HG03175 (cell line): Measurements from ENCODE around the gene ZNF423.
"Not testable (repeated sequence)": the region's sequence is repeated elsewhere in the genome, so short reads cannot be mapped to it uniquely, and the experiment has no call there.

Source experiments
- ATAC-seq: cut with Tn5 transposase; IDR thresholded peaks from one replicate; pipeline ENCODE4 v1.9.1; 2021; ENCODE audit warnings: mild to moderate bottlenecking, moderate library complexity; ENCODE audit not compliant: unreplicated experiment

Gene ZNF423

GRCh38 chr16:49523435-49524159, 332.3 kb downstream of the ZNF423 start:
- ATAC-seq = no peak

DNA sequence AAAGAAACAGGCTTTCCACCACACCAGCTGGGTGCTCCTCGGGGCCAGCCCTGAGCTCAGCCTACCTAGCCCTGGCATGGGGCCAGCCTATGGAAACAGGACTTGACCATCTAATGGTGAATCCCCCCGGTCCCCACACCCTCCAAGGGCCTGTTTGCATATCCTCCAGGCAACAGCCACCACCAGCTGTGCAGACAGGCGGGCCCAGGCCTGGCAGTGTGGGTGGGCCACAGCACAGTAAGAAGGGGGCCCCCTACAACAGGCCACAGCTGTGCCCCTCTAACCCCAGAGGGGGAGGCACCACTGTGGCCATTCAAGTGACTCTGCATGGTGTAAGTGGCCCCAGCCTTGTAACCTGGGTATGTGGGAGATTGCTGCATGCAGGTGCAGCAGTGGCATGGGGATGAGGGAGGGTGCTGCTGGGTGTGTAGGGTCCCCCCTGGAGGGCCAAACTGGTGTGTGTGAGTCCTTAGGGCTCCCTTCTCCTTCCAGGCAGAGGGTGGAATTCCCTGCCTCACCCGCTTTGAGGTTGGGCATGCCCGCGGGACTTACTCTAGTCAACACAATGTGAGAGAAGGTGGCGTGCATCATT, 334.1 kb downstream of the ZNF423 start:
- no peak for ATAC-seq

GRCh38 chr16:49520492-49521038, 335.3 kb downstream of the ZNF423 start:
- ATAC-seq = no peak

DNA sequence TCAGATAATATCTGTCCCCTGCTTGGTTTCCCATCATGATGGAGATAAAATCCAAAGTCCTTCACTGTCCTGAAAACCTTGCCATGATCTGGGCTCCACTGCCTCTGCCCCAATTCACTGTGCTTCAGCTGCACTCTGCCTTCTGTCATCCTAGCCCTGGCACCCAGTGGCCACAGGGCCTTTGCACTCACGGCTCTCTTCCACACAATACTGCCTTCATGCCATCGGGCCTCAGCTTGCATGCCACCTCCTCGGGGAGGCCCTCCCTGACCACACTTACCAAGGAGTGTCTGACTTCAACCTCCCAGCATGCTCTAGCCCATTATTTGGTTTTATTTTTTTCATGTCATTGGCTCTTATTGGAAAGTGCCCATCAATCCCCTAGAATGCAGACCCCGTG, 336.2 kb downstream of the ZNF423 start:
- ATAC-seq = no peak

DNA sequence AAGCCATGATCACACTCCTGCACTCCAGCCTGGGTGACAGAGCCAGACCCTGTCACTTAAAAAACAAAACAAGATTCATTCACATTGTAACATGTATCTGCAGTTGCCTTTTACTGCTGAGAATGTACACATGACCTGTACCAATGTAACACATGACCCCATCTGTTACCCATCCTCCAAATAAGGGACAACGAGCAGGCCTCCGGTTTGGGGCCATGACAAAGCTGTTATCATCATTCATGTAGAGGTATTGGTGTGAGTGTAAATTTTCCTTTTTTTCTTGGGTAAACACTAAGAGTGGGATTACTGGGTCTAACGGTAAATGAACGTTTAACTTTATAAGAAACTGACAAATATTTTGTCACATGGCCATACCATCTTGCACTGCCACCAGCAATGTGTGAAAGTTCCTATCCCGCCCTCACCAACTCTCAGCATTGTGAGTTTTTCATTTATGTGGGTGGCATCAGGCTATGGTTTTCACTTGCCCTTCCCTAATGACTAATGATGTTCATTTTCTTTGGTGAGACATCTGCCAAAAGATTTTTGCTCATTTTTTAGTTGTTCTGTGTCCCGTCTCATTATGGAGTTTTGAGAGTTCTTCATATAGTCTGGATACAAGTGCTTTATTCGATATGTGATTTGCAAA, 336.8 kb downstream of the ZNF423 start:
- no peak for ATAC-seq

DNA sequence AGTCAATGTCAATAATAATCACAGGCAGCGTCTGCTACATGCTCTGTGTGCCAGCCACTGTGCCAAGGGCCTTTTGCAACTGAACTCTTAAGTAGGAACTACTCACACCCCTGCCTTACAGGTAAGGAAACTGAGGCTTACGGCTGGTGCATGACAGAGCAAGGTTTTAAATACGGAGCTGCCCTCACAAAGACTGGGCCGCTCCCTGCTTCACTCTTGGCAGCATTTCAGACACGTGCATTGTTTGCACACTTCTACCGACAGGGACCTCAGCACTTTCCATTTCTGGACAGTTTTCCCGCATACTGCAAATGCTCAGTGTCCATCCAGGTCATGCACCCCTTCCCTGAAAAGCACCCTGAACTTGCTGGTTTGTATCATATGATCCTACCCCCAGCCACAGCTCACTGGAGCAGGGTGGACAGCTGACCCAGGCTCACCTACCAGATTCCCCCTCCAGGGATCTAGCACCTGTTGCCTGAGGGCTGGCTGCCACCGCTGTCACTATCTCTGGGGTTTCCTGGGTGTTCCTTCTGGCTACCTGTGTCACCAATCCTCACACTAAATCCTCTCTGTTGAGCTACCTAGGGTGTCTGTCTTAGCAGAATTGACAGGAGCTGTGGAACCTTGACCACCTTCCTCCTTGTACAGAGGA, 339.4 kb downstream of the ZNF423 start:
- ATAC-seq = no peak

DNA sequence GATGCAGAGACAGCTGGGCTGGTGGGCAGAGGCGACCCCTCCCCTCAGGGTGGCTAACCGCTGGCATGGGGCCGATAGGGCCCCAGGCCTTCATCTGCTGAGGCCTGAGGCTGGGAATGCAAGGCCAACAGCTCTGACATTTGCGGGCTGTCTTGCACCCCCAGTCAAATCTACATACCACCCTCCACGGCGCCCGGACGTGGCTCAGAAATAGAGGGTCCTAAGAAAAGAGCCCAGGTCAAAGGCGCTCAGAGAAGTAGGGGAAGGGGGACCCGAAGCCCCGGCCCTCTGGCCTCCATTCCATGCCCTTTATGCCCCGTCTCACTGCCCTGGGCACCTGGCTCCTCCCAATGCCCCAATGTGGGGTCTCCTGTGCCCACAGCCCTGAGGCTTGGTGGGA, 340.1 kb downstream of the ZNF423 start:
- ATAC-seq = no peak

DNA sequence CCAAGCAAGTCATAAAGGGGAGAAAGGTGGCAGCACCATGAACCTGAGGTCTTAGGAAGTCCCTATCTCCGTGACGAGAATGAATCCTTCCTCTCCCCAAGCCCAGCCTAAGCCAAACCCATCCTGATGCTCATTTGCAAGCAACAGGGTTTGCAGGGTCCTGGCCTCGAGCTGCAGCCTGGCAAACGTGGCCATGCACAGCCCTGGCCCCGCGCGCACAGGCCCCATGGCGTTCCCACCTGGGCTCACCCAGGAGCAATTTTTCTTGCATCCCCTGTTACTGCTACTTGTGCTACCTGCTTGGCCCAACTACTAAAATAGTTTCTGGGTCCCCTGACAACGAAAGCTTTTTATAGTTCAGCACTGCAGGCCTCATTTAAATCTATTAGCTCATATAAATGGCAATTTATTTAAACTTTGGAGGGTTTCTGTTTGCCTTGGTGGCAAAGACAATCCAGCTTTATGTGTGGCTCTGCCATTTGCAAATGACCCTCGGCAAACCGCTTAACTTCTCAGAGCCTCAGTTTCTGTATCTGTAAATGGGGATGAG, 340.8 kb downstream of the ZNF423 start:
- ATAC-seq = no peak

- ATAC-seq = no peak
These were observed 341.6 kb downstream of the ZNF423 start for GRCh38 chr16:49514073-49514980.

DNA sequence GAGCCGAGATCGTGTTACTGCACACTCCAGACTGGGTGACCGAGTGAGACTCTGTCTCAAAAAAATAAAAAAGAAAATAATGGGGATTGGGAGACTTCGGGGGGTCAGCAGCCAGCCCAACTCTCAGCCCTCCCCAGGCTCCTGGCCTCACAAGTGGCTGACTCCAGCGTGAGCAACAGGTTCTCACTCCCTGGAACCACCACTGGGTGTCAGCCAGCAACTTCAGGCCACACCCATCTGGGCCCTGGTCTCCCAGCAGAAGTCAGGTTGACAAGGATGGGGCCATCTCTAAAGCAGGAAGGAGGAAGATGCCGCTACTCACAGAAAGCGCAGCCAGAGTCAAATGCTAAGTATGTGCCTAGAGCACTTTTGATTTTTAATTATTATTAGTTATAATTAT, 342.9 kb downstream of the ZNF423 start:
- ATAC-seq = no peak

- no peak for ATAC-seq
These were observed 345.1 kb downstream of the ZNF423 start for GRCh38 chr16:49510654-49511305.

DNA sequence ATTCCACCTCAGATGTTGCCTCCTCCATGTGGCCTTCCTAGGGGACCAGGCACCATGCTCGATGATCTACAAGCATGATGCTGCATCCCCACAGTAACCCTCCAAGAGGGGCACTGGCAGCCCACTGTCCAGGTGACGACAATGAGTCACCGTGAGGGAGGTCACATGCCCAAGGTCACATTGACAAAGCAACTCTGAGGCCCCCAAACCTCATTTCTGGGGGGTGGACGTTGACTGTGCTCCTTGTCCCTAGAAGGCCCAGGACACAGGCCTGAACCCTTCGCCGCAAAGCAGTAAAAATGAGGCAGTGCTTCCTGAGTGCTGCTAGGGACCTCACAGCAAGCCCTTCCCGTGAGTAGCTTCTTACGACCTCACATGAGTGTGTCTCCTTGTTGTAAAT, 345.8 kb downstream of the ZNF423 start:
- ATAC-seq = no peak

- not testable (repeated sequence) for ATAC-seq
These were observed 349.6 kb downstream of the ZNF423 start for GRCh38 chr16:49506058-49507013.

DNA sequence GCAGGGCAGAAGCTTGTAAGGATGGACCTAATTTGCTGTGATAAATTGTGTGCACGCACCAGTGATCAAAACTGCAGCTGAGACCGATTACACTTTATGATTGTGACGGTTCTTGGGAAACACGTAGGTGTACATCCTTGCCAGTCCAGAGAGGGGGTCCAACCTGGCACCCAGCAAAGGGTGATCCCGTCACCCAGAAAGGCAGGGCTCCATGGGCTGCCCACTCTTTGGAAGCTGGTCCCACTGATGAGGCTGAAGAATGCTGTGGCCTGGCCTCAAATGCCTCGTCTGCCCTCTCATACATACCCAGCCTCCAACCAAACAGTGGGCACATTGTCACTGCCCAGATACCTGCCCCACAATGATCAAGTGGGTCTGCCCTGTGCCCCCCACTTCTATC, 350.4 kb downstream of the ZNF423 start:
- no peak for ATAC-seq

GRCh38 chr16:49504626-49505025, 351.3 kb downstream of the ZNF423 start:
- ATAC-seq = no peak

- ATAC-seq = no peak
These were observed 351.9 kb downstream of the ZNF423 start for GRCh38 chr16:49504023-49504364.

- peak; percentile 88 for ATAC-seq
These were observed 352.5 kb downstream of the ZNF423 start for GRCh38 chr16:49503256-49504022.
